B cell (primary cell): ENCODE data around the gene PLCB4. TPM values are rescaled to one million over a fixed set of nuclear protein-coding genes. Genes with fewer than 3 reads are reported as not detected.

Experiments
- ATAC-seq: fragments of 200-7000 bp; cut with Tn5 transposase; one replicate; pipeline ENCODE4 v1.10.0; 2021; ENCODE audit warnings: low read depth, mild to moderate bottlenecking, moderate number of reproducible peaks, moderate library complexity
- CTCF ChIA-PET: fragments of 350-600 bp; sonication (Branson Sonifier 250); formaldehyde crosslinking; loops from one replicate; lab custom pipeline; 2021; ENCODE audit warnings: antibody characterized with exemption, inconsistent platforms; lab: Charles Lee
- POLR2A ChIA-PET: fragments of 350-600 bp; sonication (Branson Sonifier 250); formaldehyde crosslinking; loops from one replicate; lab custom pipeline; 2021; ENCODE audit warnings: antibody characterized with exemption; lab: Charles Lee
- DNase-seq: peaks from one replicate; pipeline ENCODE4 v3.0.0; 2013
- H2AFZ ChIP-seq: 2 replicates; pipeline ENCODE4 v1.6.1; 2012; ENCODE audit warnings: mild to moderate bottlenecking, low read depth, low read length; ENCODE audit not compliant: insufficient read depth, poor library complexity, severe bottlenecking
- H3K27ac ChIP-seq, 2 donors: 1 replicate in 1 of 2; 2 replicates in 1 of 2; pipeline ENCODE4 v1.5.1; 2012 to 2013; ENCODE audit warnings: low read length in 2 of 2, mild to moderate bottlenecking in 2 of 2, moderate library complexity in 1 of 2
- H3K27me3 ChIP-seq, 4 experiments: fragments of 200-600 bp in 1 of 4; sonication (generic) in 1 of 4; replicated peaks in 1 of 4; 1 replicate in 2 of 4; 2 replicates in 2 of 4; pipeline versions ENCODE4 v1.6.1 to v1.7.0; 2013 to 2016; ENCODE audit warnings: low read length in 3 of 4, mild to moderate bottlenecking in 2 of 4, mixed read lengths in 1 of 4, moderate library complexity in 1 of 4; ENCODE audit not compliant: insufficient read depth in 4 of 4, control insufficient read depth in 3 of 4; ENCODE audit errors: control extremely low read depth in 1 of 4
- H3K36me3 ChIP-seq, 2 experiments: replicated peaks in 1 of 2; 1 replicate in 1 of 2; 2 replicates in 1 of 2; pipeline versions ENCODE4 v1.6.1 to v1.7.1; 2013; ENCODE audit warnings: low read length in 1 of 2; ENCODE audit not compliant: insufficient read depth in 2 of 2, control insufficient read depth in 1 of 2; ENCODE audit errors: control extremely low read depth in 1 of 2, extremely low read depth in 1 of 2
- H3K4me1 ChIP-seq, 2 donors: fragments of 200-600 bp in 1 of 2; sonication (generic) in 1 of 2; 1 replicate in 1 of 2; 2 replicates in 1 of 2; pipeline versions ENCODE4 v1.5.1 to v1.6.1; 2013 to 2017; ENCODE audit warnings: low read length in 2 of 2; ENCODE audit not compliant: control insufficient read depth in 2 of 2, insufficient read depth in 2 of 2
- H3K4me2 ChIP-seq: replicated peaks from 2 replicates; pipeline ENCODE3; 2012; ENCODE audit warnings: mild to moderate bottlenecking, low read depth, low read length; ENCODE audit not compliant: poor library complexity, severe bottlenecking
- H3K4me3 ChIP-seq, 5 experiments: fragments of 200-600 bp in 1 of 5; sonication (generic) in 1 of 5; 1 replicate in 3 of 5; 2 replicates in 2 of 5; pipeline versions ENCODE4 v1.5.1 to v1.7.0; 2011 to 2016; ENCODE audit warnings: low read length in 4 of 5, mild to moderate bottlenecking in 4 of 5, low read depth in 2 of 5, control low read depth in 1 of 5, moderate library complexity in 1 of 5; ENCODE audit not compliant: insufficient read depth in 1 of 5; ENCODE audit errors: control extremely low read depth in 1 of 5, extremely low read depth in 1 of 5
- H3K79me2 ChIP-seq: fragments of 200-600 bp; sonication (generic); one replicate; pipeline ENCODE4 v1.6.0; 2016; ENCODE audit warnings: low read length; ENCODE audit not compliant: control insufficient read depth, insufficient read depth
- H3K9ac ChIP-seq: fragments of 200-600 bp; sonication (generic); 2 replicates; pipeline ENCODE4 v1.6.1; 2017; ENCODE audit warnings: mild to moderate bottlenecking, low read length, moderate library complexity
- H3K9me3 ChIP-seq, 3 donors: one replicate each; pipeline versions ENCODE4 v1.6.1 to v1.7.1; 2013; ENCODE audit warnings: low read length in 2 of 3; ENCODE audit not compliant: control insufficient read depth in 2 of 3, insufficient read depth in 1 of 3; ENCODE audit errors: control extremely low read depth in 1 of 3
- H4K20me1 ChIP-seq: 2 replicates; pipeline ENCODE4 v1.6.0; 2012; ENCODE audit warnings: mild to moderate bottlenecking, low read length; ENCODE audit not compliant: insufficient read depth, control insufficient read depth, poor library complexity, severe bottlenecking
- H3K27ac Mint-ChIP-seq: one replicate; pipeline ENCODE4 v1.8.0; 2021; ENCODE audit warnings: mixed read lengths
- H3K27me3 Mint-ChIP-seq: one replicate; pipeline ENCODE4 v1.8.0; 2021; ENCODE audit warnings: mixed read lengths
- H3K4me1 Mint-ChIP-seq: one replicate; pipeline ENCODE4 v1.8.0; 2021; ENCODE audit warnings: mixed read lengths
- H3K4me3 Mint-ChIP-seq: one replicate; pipeline ENCODE4 v1.8.0; 2021; ENCODE audit warnings: mixed read lengths
- H3K9me3 Mint-ChIP-seq: one replicate; pipeline ENCODE4 v1.8.0; 2022; ENCODE audit warnings: mixed read lengths; ENCODE audit not compliant: insufficient read depth
- EZH2 ChIP-seq: IDR thresholded peaks from 2 replicates; pipeline ENCODE4 v1.6.1; 2012; ENCODE audit warnings: borderline replicate concordance, low read depth, mild to moderate bottlenecking, moderate library complexity, low read length; ENCODE audit not compliant: insufficient read depth, poor library complexity, severe bottlenecking
- WGBS: methylation state at CpG from one replicate; pipeline ENCODE4 v1.1.5; 2013; ENCODE audit warnings: missing lambda C conversion rate; ENCODE audit not compliant: insufficient coverage; 5-methylcytosine and 5-hydroxymethylcytosine counted together
- intact Hi-C: fragments of 100-400 bp; cut with micrococcal nuclease; formaldehyde crosslinking; loops from one replicate; pipeline ENCODE4 v1.10.0; 2022
- polyA plus RNA-seq: library from polyadenylated mRNA; depleted of rRNA; stranded (reverse); fragments of >200 nt; gene quantifications from 2 replicates; pipeline ENCODE4 v1.2.3, GENCODE V29; 2012
- total RNA-seq, 2 donors: library from RNA; stranded (reverse); fragments of 120-200 nt in 1 of 2; gene quantifications; 1 replicate in 1 of 2; 2 replicates in 1 of 2; pipeline versions ENCODE4 v1.2.3 to v1.2.4, GENCODE V29; 2013 to 2022
- TF ChIP-seq, protein P1 (sequence below): fragments of 200-600 bp; IDR thresholded peaks from one replicate; pipeline ENCODE4 v1.8.0; 2022; ENCODE audit warnings: antibody characterized with exemption, mild to moderate bottlenecking

The PLCB4 gene
- total and polyA plus RNA-seq, 2 donors (not counting 1 experiment from before 2014, with no cell fraction given): not detected

- no peaks in the 10 kb centered on the region for H3K36me3 ChIP-seq
- 10% methylated on average over 37 of the region's 37 CpGs for WGBS
- intact Hi-C loops: no loop called here
- Mint-ChIP-seq H3K27me3 (peaks cover 46% of the 10 kb centered on the region), H3K9me3 (no peaks in the 10 kb centered on the region), H3K4me3 (peak overlapping the region; percentile 56), H3K4me1 (peaks cover 32% of the 10 kb centered on the region), H3K27ac (no peak overlapping the region)
- ATAC-seq (no peak), DNase-seq (no peak)
- H3K4me1 ChIP-seq: peaks cover 50 to 51% of the 10 kb centered on the region in 2 donors
- H3K79me2 ChIP-seq: no peaks in the 10 kb centered on the region
- H3K4me3 ChIP-seq: no peak overlapping the region
- H3K4me2 ChIP-seq: peak overlapping the region; percentile 54
- POLR2A ChIA-PET: no interaction called here
- peaks cover 0 to 22% (median 0%) of the 10 kb centered on the region in 3 donors for H3K9me3 ChIP-seq
- peaks cover 0 to 57% (median 35%) of the 10 kb centered on the region in 4 experiments for H3K27me3 ChIP-seq
- CTCF ChIA-PET: no interaction called here
- no peak overlapping the region for H3K9ac ChIP-seq
- no peaks in the 10 kb centered on the region for H4K20me1 ChIP-seq
- TF ChIP-seq EZH2: no peak
- TF ChIP-seq, protein P1, sequence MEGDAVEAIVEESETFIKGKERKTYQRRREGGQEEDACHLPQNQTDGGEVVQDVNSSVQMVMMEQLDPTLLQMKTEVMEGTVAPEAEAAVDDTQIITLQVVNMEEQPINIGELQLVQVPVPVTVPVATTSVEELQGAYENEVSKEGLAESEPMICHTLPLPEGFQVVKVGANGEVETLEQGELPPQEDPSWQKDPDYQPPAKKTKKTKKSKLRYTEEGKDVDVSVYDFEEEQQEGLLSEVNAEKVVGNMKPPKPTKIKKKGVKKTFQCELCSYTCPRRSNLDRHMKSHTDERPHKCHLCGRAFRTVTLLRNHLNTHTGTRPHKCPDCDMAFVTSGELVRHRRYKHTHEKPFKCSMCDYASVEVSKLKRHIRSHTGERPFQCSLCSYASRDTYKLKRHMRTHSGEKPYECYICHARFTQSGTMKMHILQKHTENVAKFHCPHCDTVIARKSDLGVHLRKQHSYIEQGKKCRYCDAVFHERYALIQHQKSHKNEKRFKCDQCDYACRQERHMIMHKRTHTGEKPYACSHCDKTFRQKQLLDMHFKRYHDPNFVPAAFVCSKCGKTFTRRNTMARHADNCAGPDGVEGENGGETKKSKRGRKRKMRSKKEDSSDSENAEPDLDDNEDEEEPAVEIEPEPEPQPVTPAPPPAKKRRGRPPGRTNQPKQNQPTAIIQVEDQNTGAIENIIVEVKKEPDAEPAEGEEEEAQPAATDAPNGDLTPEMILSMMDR: no peak
- H2AFZ ChIP-seq: peak overlapping the region; percentile 16
- H3K27ac ChIP-seq: no peak overlapping the region
Measured at GRCh38 chr20:9507544-9508239, 438.8 kb downstream of the PLCB4 start.

GRCh38 chr20:9508240-9508661 lies 439.4 kb downstream of the PLCB4 start:
- 4% methylated on average over 18 of the region's 23 CpGs for WGBS
- TF ChIP-seq, protein P1: no peak
- TF ChIP-seq EZH2: no peak
- Histone ChIP-seq H2AFZ (peak overlapping the region; percentile 16), H3K4me1 (peaks cover 50 to 51% of the 10 kb centered on the region in 2 donors), H3K27me3 (peaks cover 0 to 57% (median 35%) of the 10 kb centered on the region in 4 experiments), H3K9ac (no peak overlapping the region), H3K4me3 (no peak overlapping the region), H3K27ac (no peak overlapping the region), H3K4me2 (peak overlapping the region; percentile 54), H3K36me3 (no peaks in the 10 kb centered on the region), H4K20me1 (no peaks in the 10 kb centered on the region), H3K9me3 (peaks cover 0 to 22% (median 0%) of the 10 kb centered on the region in 3 donors), H3K79me2 (no peaks in the 10 kb centered on the region)
- peak overlapping the region; percentile 56 for H3K4me3 Mint-ChIP-seq
- ATAC-seq (no peak), DNase-seq (no peak)
- POLR2A ChIA-PET: no interaction called here
- no peaks in the 10 kb centered on the region for H3K9me3 Mint-ChIP-seq
- peaks cover 42% of the 10 kb centered on the region for H3K27me3 Mint-ChIP-seq
- intact Hi-C loops: no loop called here
- peaks cover 32% of the 10 kb centered on the region for H3K4me1 Mint-ChIP-seq
- CTCF ChIA-PET: no interaction called here
- H3K27ac Mint-ChIP-seq: no peak overlapping the region
